ENCODE results near the gene TTLL7. TPM values are rescaled to one million over a fixed set of nuclear protein-coding genes. Genes with fewer than 3 reads are reported as not detected.

Gene TTLL7
- total RNA-seq, 3 donors from 2014 or later, result 0.05 to 0.57 (median 0.40) TPM

DNA sequence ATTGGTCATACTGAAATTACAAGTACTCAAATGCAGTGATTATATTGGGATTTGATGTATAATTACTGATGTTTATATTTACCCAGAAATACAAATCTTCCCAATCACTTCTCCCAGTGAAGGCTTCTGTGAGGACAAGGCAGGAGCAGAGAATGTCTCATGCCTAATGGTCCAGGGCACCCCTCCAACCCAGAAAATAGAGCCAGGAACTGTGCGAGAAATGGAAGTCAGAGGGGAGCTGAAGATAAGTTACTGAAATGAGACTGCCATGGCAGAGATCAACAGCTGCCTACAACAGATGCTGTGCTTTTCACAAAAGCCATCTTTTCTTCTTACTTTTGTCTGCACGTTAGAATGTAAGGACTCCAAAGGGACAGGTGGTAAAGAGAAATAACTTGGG, 171.2 kb downstream of the TTLL7 start:
- no peak overlapping the region for H3K4me3 Mint-ChIP-seq
- no peak for DNase-seq
- ATAC-seq, result no peak
- H3K9me3 Mint-ChIP-seq, result peaks cover 10% of the 10 kb centered on the region
- H3K27me3 Mint-ChIP-seq (ENCODE audit: low read depth), result no peaks in the 10 kb centered on the region
- no peaks in the 10 kb centered on the region for H3K36me3 Mint-ChIP-seq (ENCODE audit: insufficient read depth)
- no peaks in the 10 kb centered on the region for H3K4me1 Mint-ChIP-seq (ENCODE audit: low read depth)

- no peaks in the 10 kb centered on the region for H3K27me3 Mint-ChIP-seq (ENCODE audit: low read depth)
- H3K4me1 Mint-ChIP-seq (ENCODE audit: low read depth), result no peaks in the 10 kb centered on the region
- no peaks in the 10 kb centered on the region for H3K36me3 Mint-ChIP-seq (ENCODE audit: insufficient read depth)
- ATAC-seq (no peak), DNase-seq (no peak)
- H3K9me3 Mint-ChIP-seq, result peaks cover 16% of the 10 kb centered on the region
- H3K4me3 Mint-ChIP-seq, result no peak overlapping the region
Measured at GRCh38 chr1:83822208-83822607, 176.7 kb downstream of the TTLL7 start.

DNA sequence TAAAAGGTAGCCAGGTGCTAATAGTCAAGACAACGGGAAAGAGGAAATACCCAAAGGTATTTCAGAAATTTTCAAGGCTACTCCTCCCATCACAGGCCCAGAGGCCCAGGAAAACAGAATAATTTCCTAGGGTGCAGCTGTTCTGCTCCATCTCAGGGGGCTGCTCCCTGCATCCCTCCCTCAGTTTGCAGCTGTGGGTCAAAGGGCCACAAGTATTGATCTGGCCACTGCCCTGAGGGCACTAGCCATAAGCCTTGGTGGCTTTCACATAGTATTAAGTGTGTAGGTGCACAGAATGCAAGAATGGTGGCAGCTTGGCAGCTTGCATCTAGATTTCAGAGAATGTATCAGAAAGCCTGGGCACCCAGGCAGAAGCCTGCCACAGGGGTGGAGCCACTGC, 179.5 kb downstream of the TTLL7 start:
- Mint-ChIP-seq H3K36me3 (ENCODE audit: insufficient read depth) (no peaks in the 10 kb centered on the region), H3K4me1 (ENCODE audit: low read depth) (no peaks in the 10 kb centered on the region), H3K9me3 (peaks cover 15% of the 10 kb centered on the region), H3K27me3 (ENCODE audit: low read depth) (no peaks in the 10 kb centered on the region), H3K4me3 (no peak overlapping the region)
- DNase-seq, result no peak
- ATAC-seq, result no peak

DNA sequence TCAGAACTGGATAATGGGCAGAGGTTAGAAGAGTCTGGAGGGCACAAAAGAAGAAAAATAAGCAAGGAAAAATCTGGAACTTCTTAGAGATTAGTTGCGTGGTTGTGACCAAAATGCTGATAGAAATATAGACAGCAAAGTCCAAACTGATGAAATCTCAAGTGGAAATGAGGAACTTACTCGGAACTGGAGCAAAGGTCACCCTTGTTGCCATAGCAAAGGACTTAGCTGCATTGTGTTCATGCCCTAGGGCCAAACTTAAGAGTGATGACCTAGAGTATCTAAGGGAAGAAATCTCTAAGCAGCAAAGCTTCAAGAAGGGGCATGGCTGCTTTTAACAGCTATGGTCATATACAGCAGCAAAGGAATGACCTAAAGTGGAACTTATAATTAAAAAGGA, 180.0 kb downstream of the TTLL7 start:
- Mint-ChIP-seq H3K4me1 (ENCODE audit: low read depth) (no peaks in the 10 kb centered on the region), H3K9me3 (peaks cover 12% of the 10 kb centered on the region), H3K27me3 (ENCODE audit: low read depth) (no peaks in the 10 kb centered on the region), H3K4me3 (no peak overlapping the region), H3K36me3 (ENCODE audit: insufficient read depth) (peaks cover under 1% of the 10 kb centered on the region)
- ATAC-seq (no peak), DNase-seq (no peak)

DNA sequence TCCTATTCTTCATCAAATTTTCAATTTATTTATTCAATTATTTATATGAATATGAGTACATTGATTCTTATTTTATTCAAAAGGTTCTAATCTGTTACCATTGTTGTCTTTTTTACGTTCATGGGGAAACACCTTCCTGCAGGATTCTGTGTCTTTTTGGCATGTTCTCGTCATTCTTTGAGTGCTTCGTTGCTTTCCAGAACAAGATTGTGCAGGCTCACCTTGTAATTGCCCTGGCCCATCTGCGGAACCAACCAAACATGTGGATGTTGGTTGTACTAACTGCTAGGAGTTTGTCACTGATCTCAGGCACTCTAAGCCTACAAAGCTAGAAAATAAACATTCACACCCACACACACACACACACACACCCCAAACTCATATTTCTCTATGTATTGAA, 182.1 kb downstream of the TTLL7 start:
- H3K4me1 Mint-ChIP-seq (ENCODE audit: low read depth), result no peaks in the 10 kb centered on the region
- H3K9me3 Mint-ChIP-seq, result peaks cover 5% of the 10 kb centered on the region
- ATAC-seq, result no peak
- no peak overlapping the region for H3K4me3 Mint-ChIP-seq
- no peak for DNase-seq
- H3K27me3 Mint-ChIP-seq (ENCODE audit: low read depth), result no peaks in the 10 kb centered on the region
- peaks cover 2% of the 10 kb centered on the region for H3K36me3 Mint-ChIP-seq (ENCODE audit: insufficient read depth)

- Mint-ChIP-seq H3K27me3 (ENCODE audit: low read depth) (no peaks in the 10 kb centered on the region), H3K4me3 (no peak overlapping the region), H3K36me3 (ENCODE audit: insufficient read depth) (peaks cover 2% of the 10 kb centered on the region), H3K9me3 (peaks cover 3% of the 10 kb centered on the region), H3K4me1 (ENCODE audit: low read depth) (no peaks in the 10 kb centered on the region)
- DNase-seq, result no peak
- ATAC-seq, result no peak
Measured at GRCh38 chr1:83815330-83815729, 183.6 kb downstream of the TTLL7 start.

Other genes starting within 250 kb of the TTLL7 start
- gene PRKACB, start 145.1 kb upstream of the TTLL7 start, total RNA-seq, result 10 to 100 TPM; 14.6 to 17.4 (median 15.0) TPM